ENCODE measurements around the gene NUDT9. TPM values are rescaled to one million over a fixed set of nuclear protein-coding genes. Genes with fewer than 3 reads are reported as not detected.
A peak's percentile ranks its signal among the peaks of the same experiment; 100 is the strongest.

The NUDT9 gene
- polyA plus RNA-seq, 1 of the 3 experiments (the other 2 are of a cell fraction), result 21.8 TPM

DNA sequence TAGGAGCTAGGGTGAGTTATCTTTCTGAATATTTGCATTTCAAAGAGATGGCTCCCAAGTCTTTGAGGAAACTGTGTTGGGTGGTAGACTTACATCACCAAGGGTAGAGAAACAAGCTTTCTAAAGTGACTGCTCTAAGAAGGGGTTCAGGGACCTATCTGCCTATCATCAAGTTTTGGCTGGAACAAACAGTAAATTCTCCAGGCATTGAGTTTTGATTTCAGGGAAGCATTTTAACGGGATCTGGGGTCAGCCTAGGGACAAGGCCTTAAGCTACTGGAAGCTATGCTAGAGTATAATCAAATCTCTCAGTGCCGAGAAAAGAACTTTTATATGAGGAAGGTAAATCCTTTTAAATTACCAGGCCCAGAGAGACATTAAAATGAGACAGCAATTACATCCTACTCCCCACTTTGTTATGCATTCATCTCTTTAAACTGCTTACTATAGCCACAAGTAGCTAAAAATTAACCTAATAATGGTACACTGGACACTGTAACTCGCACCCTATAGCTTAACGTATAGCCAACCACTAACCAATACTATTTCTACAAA, 2.0 kb upstream of the NUDT9 start:
- ChIA-PET POLR2A (no interaction called here), CTCF (interaction anchor here (1.3 to 1.5 kb wide), 2 partner anchors 29 to 553 kb away, joined by 3 to 4 read pairs; partner anchors contain the start of gene HSD17B11)
- 80% methylated on average over 4 of the region's 4 CpGs for WGBS (ENCODE audit: low lambda C conversion rate)

DNA sequence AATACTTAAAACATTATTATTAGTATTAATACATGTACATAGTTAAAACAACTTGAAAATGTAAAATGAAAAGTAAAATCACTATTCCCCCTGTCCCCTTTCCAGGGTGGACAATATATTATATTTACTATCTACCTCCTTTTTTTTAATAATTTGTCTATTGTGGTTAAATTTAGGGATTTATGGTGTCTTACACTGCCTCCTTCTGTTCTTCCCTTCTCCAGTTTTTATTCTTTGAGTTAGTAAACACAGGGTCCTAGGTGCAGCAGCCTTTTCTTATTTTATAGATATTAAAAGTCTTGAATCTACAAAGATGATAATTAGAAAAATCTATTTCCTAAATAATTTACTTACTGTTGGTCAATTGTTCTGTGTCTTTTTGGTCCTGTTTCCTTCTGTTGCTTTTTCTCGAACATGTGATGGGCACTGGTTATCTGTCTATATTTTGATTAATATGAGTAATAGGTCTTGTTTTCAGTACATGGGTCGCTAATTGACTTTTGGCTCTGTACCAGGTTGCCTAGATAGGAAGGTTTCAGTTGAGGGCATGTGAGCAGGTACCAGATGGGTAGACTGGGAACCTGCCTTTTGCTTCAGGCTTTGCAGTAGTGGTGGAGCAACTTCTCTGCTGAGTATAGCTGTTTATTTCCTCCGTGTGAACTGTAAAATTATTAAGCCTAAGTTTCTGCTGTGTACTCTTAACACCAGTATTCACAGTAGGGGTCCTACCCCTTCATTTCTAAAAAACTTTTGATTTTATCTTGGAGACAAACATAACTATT, 1.1 kb downstream of the NUDT9 start:
- DNase-seq, result peak; percentile 56
- TF ChIP-seq NRF1 (IDR thresholded peaks at IDR 0.05; ENCODE audit: low read depth, low read length) (no peak), EZH2phosphoT487 (IDR thresholded peaks at IDR 0.05; ENCODE audit: borderline replicate concordance, low read depth) (no peak), RAD21 (IDR thresholded peaks at IDR 0.05; ENCODE audit: low read length) (peak; percentile 14; the same call in 1 of the 2 replicates), GATA2 (CRISPR knock-in tag; IDR thresholded peaks at IDR 0.05) (peak; percentile 12; the same call in 1 of the 2 replicates), TAF1 (IDR thresholded peaks at IDR 0.05; ENCODE audit: borderline replicate concordance, low read depth, low read length) (no peak), MXI1 (IDR thresholded peaks at IDR 0.05; ENCODE audit: low read depth, low read length) (peak; percentile 31; the same call in 1 of the 2 replicates), POLR2AphosphoS5 (IDR thresholded peaks at IDR 0.05; ENCODE audit: low read depth, low read length) (no peak), SIN3A (IDR thresholded peaks at IDR 0.05; ENCODE audit: borderline replicate concordance, low read depth, low read length) (no peak), FOXJ3 (CRISPR knock-in tag; IDR thresholded peaks at IDR 0.05) (no peak)
- TF ChIP-seq, protein P1, sequence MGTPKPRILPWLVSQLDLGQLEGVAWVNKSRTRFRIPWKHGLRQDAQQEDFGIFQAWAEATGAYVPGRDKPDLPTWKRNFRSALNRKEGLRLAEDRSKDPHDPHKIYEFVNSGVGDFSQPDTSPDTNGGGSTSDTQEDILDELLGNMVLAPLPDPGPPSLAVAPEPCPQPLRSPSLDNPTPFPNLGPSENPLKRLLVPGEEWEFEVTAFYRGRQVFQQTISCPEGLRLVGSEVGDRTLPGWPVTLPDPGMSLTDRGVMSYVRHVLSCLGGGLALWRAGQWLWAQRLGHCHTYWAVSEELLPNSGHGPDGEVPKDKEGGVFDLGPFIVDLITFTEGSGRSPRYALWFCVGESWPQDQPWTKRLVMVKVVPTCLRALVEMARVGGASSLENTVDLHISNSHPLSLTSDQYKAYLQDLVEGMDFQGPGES (IDR thresholded peaks at IDR 0.05; ENCODE audit: low read depth, low read length), result no peak
- TF ChIP-seq, protein P2, sequence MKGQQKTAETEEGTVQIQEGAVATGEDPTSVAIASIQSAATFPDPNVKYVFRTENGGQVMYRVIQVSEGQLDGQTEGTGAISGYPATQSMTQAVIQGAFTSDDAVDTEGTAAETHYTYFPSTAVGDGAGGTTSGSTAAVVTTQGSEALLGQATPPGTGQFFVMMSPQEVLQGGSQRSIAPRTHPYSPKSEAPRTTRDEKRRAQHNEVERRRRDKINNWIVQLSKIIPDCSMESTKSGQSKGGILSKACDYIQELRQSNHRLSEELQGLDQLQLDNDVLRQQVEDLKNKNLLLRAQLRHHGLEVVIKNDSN (IDR thresholded peaks at IDR 0.05; ENCODE audit: borderline replicate concordance, low read depth), result no peak
- TF ChIP-seq, protein P3, sequence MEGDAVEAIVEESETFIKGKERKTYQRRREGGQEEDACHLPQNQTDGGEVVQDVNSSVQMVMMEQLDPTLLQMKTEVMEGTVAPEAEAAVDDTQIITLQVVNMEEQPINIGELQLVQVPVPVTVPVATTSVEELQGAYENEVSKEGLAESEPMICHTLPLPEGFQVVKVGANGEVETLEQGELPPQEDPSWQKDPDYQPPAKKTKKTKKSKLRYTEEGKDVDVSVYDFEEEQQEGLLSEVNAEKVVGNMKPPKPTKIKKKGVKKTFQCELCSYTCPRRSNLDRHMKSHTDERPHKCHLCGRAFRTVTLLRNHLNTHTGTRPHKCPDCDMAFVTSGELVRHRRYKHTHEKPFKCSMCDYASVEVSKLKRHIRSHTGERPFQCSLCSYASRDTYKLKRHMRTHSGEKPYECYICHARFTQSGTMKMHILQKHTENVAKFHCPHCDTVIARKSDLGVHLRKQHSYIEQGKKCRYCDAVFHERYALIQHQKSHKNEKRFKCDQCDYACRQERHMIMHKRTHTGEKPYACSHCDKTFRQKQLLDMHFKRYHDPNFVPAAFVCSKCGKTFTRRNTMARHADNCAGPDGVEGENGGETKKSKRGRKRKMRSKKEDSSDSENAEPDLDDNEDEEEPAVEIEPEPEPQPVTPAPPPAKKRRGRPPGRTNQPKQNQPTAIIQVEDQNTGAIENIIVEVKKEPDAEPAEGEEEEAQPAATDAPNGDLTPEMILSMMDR (IDR thresholded peaks at IDR 0.05), result peak; percentile 27; the same call in 1 of the 2 replicates
- TF ChIP-seq, protein P4, sequence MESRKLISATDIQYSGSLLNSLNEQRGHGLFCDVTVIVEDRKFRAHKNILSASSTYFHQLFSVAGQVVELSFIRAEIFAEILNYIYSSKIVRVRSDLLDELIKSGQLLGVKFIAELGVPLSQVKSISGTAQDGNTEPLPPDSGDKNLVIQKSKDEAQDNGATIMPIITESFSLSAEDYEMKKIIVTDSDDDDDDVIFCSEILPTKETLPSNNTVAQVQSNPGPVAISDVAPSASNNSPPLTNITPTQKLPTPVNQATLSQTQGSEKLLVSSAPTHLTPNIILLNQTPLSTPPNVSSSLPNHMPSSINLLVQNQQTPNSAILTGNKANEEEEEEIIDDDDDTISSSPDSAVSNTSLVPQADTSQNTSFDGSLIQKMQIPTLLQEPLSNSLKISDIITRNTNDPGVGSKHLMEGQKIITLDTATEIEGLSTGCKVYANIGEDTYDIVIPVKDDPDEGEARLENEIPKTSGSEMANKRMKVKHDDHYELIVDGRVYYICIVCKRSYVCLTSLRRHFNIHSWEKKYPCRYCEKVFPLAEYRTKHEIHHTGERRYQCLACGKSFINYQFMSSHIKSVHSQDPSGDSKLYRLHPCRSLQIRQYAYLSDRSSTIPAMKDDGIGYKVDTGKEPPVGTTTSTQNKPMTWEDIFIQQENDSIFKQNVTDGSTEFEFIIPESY (IDR thresholded peaks at IDR 0.05; ENCODE audit: borderline replicate concordance, low read depth), result no peak

More for the DNA sequence above, 2.0 kb upstream of the NUDT9 start:
- no peak for DNase-seq
- H3K36me3 ChIP-seq (replicated peaks in 1 of 2; ENCODE audit: control insufficient read depth in 1 of 2, insufficient read depth in 2 of 2, low read length in 1 of 2), result no peaks in the 10 kb centered on the region
- H3K4me2 ChIP-seq, result no peak overlapping the region
- no peak overlapping the region for H3K9ac ChIP-seq
- no peaks in the 10 kb centered on the region for H3K9me3 ChIP-seq
- peaks cover 27% of the 10 kb centered on the region for H3K79me2 ChIP-seq (ENCODE audit: insufficient read depth)
- H3K4me1 ChIP-seq (ENCODE audit: control insufficient read depth in 1 of 2, insufficient read depth in 2 of 2, low read depth in 1 of 2, low read length in 1 of 2), result peaks cover 6% of the 10 kb centered on the region in 2 experiments; a peak in 1 of 4 replicates
- no peak overlapping the region for H3K4me3 ChIP-seq (ENCODE audit: low read depth in 2 of 2, low read length in 1 of 2)
- H2AFZ ChIP-seq (ENCODE audit: low read depth), result no peak overlapping the region
- no peaks in the 10 kb centered on the region for H3K27me3 ChIP-seq (ENCODE audit: insufficient read depth)
- no peaks in the 10 kb centered on the region for H3K9me2 ChIP-seq
- TF ChIP-seq RFX5 (IDR thresholded peaks at IDR 0.05; ENCODE audit: low read length) (no peak), EP300 (IDR thresholded peaks at IDR 0.05; ENCODE audit: borderline replicate concordance in 1 of 2, low read depth in 1 of 2, low read length in 1 of 2) (no peak), TEAD4 (IDR thresholded peaks at IDR 0.05; ENCODE audit: borderline replicate concordance, insufficient read depth) (no peak), EZH2phosphoT487 (IDR thresholded peaks at IDR 0.05; ENCODE audit: borderline replicate concordance, low read depth) (no peak), FOXJ3 (CRISPR knock-in tag; IDR thresholded peaks at IDR 0.05) (no peak), SMC3 (IDR thresholded peaks at IDR 0.05; ENCODE audit: low read depth, low read length) (no peak), POLR2AphosphoS5 (IDR thresholded peaks at IDR 0.05; ENCODE audit: low read depth, low read length) (no peak)
- TF ChIP-seq, protein P1 (IDR thresholded peaks at IDR 0.05; ENCODE audit: low read depth, low read length), result no peak
- no peaks in the 10 kb centered on the region for H3F3A ChIP-seq (replicated peaks; ENCODE audit: insufficient read depth)
- H3K27ac ChIP-seq (ENCODE audit: low read depth in 2 of 2, low read length in 1 of 2), result no peak overlapping the region
- no peaks in the 10 kb centered on the region for H4K20me1 ChIP-seq (ENCODE audit: insufficient read depth)

More for the DNA sequence above, 1.1 kb downstream of the NUDT9 start:
- no peaks in the 10 kb centered on the region for H3K9me3 ChIP-seq
- H4K20me1 ChIP-seq (ENCODE audit: insufficient read depth), result no peaks in the 10 kb centered on the region
- peak overlapping the region; percentile 86 for H3K4me2 ChIP-seq
- peak overlapping the region; percentile 96; a peak in 3 of 4 replicates for H3K27ac ChIP-seq (ENCODE audit: low read depth in 2 of 2, low read length in 1 of 2)
- H3K79me2 ChIP-seq (ENCODE audit: insufficient read depth), result peaks cover 56% of the 10 kb centered on the region
- WGBS (ENCODE audit: low lambda C conversion rate), result 16% methylated on average over 3 of the region's 3 CpGs
- peaks cover 5% of the 10 kb centered on the region for H3F3A ChIP-seq (replicated peaks; ENCODE audit: insufficient read depth)
- peak overlapping the region; percentile 99 for H2AFZ ChIP-seq (ENCODE audit: low read depth)
- H3K27me3 ChIP-seq (ENCODE audit: insufficient read depth), result no peaks in the 10 kb centered on the region
- POLR2A ChIA-PET, result interaction anchor here (0.8 to 1.8 kb wide), 2 partner anchors 33 to 194 kb away, joined by 3 to 24 read pairs; partner anchors contain the start of gene HSD17B11
- H3K4me3 ChIP-seq (ENCODE audit: low read depth in 2 of 2, low read length in 1 of 2), result peak overlapping the region; percentile 75 to 95
- H3K9me2 ChIP-seq, result no peaks in the 10 kb centered on the region
- H3K4me1 ChIP-seq (ENCODE audit: control insufficient read depth in 1 of 2, insufficient read depth in 2 of 2, low read depth in 1 of 2, low read length in 1 of 2), result peaks cover 6% of the 10 kb centered on the region in 2 experiments; a peak in 1 of 4 replicates
- H3K36me3 ChIP-seq (replicated peaks in 1 of 2; ENCODE audit: control insufficient read depth in 1 of 2, insufficient read depth in 2 of 2, low read length in 1 of 2), result no peaks in the 10 kb centered on the region
- H3K9ac ChIP-seq, result peak overlapping the region; percentile 94
- CTCF ChIA-PET, result interaction anchor here (1.0 to 1.9 kb wide), 4 partner anchors 12 to 48 kb away, joined by 3 to 5 read pairs (median 4); no protein-coding TSS in a partner anchor

Measured in SK-N-SH (cell line).